Upper lobe of left lung (tissue), 4 donors: ENCODE data around the gene APOM.

Experiments used
- CTCF ChIP-seq, 6 experiments: fragments of 450-650 bp in 4 of 6; fragments of 200-600 bp in 2 of 6; sonication (generic) in 2 of 6; IDR thresholded peaks; one replicate each; pipeline ENCODE4 v1.5.1; 2016 to 2019; ENCODE audit warnings: antibody characterized with exemption in 6 of 6
- EP300 ChIP-seq, 4 donors: sonication (generic); formaldehyde crosslinking; IDR thresholded peaks; one replicate each; pipeline ENCODE4 v1.5.1; 2017; ENCODE audit warnings: antibody characterized with exemption in 4 of 4, control low read depth in 2 of 4
- POLR2A ChIP-seq, 4 donors: fragments of 450-650 bp; IDR thresholded peaks; one replicate each; pipeline ENCODE4 v1.5.1; 2016 to 2017; ENCODE audit warnings: antibody characterized with exemption in 4 of 4, mild to moderate bottlenecking in 2 of 4
- POLR2AphosphoS5 ChIP-seq, 2 donors: sonication (generic); formaldehyde crosslinking; IDR thresholded peaks; one replicate each; pipeline ENCODE4 v1.5.1; 2017; ENCODE audit warnings: antibody characterized with exemption in 2 of 2

GRCh38 chr6:31617010-31617409 is 38.7 kb upstream of the APOM start:
- TF ChIP-seq CTCF (IDR thresholded peaks at IDR 0.05) (no peak), POLR2A (IDR thresholded peaks at IDR 0.05) (no peak), POLR2AphosphoS5 (IDR thresholded peaks at IDR 0.05) (no peak), EP300 (IDR thresholded peaks at IDR 0.05) (no peak)
